Measurements from ENCODE around the gene CHID1.

Gene CHID1

DNA sequence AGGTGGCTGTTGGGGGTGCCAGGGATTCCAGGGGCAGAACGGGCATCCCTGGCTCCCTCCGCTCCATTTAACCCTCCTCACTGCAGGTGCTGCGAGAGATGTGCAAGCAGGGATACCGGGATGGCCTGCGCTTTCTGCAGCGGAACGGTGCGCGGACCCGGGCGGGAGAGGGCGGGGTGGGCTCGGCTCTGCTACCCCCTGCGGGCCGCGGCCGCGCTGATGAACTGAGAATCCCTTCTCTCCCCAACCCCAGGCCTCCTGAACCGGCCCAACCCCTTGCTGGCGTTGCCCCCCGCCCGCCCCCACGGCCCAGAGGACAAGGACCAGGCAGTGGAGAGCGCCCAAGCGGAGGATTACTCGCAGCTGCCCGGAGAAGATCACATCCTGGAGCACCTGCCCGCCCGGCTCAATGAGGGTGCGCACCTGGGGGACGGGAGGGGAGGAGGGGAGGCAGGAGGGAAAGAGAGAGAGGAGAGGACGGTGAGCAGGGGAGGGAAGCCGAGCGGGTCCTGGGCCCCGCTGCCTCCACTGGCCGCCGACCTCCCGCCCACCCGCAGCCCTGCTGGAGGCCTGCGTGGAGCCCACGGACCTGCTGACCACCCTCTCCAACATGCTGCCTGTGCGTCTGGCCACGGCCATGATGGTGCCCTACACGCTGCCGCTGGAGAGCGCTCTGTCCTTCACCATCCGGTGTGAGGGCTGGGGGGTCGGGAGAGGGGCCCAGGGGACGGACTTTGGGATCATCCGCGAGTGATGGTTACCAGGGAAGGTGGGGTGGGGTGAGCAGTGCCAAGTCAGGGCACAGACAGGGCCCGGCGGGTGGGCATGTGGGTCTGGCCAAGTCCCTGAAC is 86.9 kb downstream of the CHID1 start:
- no peak for DNase-seq (ENCODE audit: low spot score)
- TF ChIP-seq CTCF (IDR thresholded peaks at IDR 0.05; ENCODE audit: extremely low read depth, insufficient read depth, missing control alignments): no peak
- in situ Hi-C loops (cut with MboI; ENCODE audit: low pct_unique_long_range_greater_than_20kb, low sequenced_read_pairs, unreplicated experiment): no loop called here

GRCh38 chr11:821512-822371 is 88.9 kb downstream of the CHID1 start:
- no peak for TF ChIP-seq CTCF (IDR thresholded peaks at IDR 0.05; ENCODE audit: extremely low read depth, insufficient read depth, missing control alignments)
- DNase-seq (ENCODE audit: low spot score): no peak
- in situ Hi-C loops (cut with MboI; ENCODE audit: low pct_unique_long_range_greater_than_20kb, low sequenced_read_pairs, unreplicated experiment): no loop called here

DNA sequence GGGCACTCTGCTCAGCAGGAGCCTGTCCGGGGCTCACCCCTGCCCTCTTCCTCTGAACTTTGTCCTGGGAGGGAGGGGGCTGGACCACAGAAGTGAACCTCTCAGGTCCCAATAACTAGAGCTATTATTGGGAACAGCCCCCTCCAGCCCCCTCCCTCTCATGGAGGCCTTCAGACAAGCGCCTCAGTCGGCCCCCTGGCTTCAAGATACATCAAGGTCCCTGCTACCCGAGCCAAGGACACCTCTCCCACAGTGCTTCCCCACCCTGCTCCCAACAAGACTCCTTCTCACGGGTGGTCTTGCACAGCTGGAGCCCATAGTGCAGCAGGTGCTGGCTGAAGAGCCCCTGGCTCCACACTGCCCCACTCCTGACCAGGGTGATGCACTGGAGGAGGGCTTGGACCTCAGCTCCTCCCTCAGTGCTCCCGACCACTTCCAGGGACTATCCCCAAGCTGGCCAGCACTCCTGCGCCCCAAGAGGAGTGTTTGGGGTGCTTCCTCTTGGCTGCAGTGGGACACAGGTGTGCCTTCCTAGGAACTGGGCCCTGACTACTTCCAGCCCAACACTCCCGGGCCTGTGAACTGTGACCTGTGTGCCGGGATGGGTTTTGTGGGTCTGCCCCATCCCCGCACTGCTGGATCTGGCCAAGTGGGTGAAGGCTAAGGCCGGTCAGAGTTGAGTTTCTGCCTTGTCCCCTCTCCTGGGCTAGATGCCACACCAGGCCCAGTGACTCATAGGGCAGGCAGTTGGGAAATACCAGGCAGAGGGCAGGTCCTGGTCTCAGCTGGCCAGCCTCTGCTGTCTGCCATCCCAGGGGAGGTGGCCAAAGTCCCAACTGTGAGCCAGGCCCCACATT is 89.7 kb downstream of the CHID1 start:
- no peak for DNase-seq (ENCODE audit: low spot score)
- in situ Hi-C loops (cut with MboI; ENCODE audit: low pct_unique_long_range_greater_than_20kb, low sequenced_read_pairs, unreplicated experiment): no loop called here
- TF ChIP-seq CTCF (IDR thresholded peaks at IDR 0.05; ENCODE audit: extremely low read depth, insufficient read depth, missing control alignments): no peak

- in situ Hi-C loops (cut with MboI; ENCODE audit: low pct_unique_long_range_greater_than_20kb, low sequenced_read_pairs, unreplicated experiment): no loop called here
- DNase-seq (ENCODE audit: low spot score): peak; percentile 94
- no peak for TF ChIP-seq CTCF (IDR thresholded peaks at IDR 0.05; ENCODE audit: extremely low read depth, insufficient read depth, missing control alignments)
Observed at GRCh38 chr11:819943-820649, 90.5 kb downstream of the CHID1 start.

DNA sequence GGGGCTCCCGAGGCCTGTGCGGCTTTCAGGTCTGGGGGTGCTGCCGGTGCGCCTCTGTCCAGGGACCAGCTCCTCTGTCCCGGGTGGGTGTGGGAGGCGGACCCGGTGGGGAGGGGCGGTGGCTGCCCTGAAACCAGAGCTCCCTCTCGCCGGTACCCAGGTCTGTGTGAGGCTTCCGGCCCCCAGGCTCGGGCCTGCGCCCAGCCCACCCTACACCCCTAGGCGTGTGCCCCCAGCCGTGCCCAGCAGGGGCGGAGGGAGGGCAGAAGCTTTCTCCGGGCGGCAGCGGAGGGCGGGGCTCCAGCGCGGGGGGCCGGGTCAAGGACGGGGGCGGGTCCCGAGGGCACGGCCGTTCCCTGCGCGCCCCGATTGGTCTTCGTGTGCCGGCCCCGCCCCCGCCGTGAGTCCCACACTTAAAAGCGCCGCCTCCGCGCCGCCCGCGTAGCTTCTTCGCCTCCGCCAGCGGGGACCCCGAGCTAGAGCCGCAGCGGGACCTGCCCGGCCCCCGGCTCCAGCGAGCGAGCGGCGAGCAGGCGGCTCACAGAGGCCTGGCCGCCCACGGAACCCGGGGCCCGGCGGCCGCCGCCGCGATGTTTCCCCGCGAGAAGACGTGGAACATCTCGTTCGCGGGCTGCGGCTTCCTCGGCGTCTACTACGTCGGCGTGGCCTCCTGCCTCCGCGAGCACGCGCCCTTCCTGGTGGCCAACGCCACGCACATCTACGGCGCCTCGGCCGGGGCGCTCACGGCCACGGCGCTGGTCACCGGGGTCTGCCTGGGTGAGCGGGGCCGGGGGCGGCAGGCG is 91.3 kb downstream of the CHID1 start:
- peak; percentile 97 for DNase-seq (ENCODE audit: low spot score)
- in situ Hi-C loops (cut with MboI; ENCODE audit: low pct_unique_long_range_greater_than_20kb, low sequenced_read_pairs, unreplicated experiment): no loop called here
- no peak for TF ChIP-seq CTCF (IDR thresholded peaks at IDR 0.05; ENCODE audit: extremely low read depth, insufficient read depth, missing control alignments)

All from GM13977 (cell line).